NOMO-1 treated with dmso at 0.1 percent for 144 hours (cell line): ENCODE measurements around the gene BAIAP3.
"Not testable (repeated sequence)": the region's sequence is repeated elsewhere in the genome, so short reads cannot be mapped to it uniquely, and the experiment has no call there.

Experiments used
- DNase-seq: peaks from one replicate; lab custom pipeline; 2025; ENCODE audit not compliant: unreplicated experiment; lab: John Stamatoyannopoulos, UW

The BAIAP3 gene, protein sequence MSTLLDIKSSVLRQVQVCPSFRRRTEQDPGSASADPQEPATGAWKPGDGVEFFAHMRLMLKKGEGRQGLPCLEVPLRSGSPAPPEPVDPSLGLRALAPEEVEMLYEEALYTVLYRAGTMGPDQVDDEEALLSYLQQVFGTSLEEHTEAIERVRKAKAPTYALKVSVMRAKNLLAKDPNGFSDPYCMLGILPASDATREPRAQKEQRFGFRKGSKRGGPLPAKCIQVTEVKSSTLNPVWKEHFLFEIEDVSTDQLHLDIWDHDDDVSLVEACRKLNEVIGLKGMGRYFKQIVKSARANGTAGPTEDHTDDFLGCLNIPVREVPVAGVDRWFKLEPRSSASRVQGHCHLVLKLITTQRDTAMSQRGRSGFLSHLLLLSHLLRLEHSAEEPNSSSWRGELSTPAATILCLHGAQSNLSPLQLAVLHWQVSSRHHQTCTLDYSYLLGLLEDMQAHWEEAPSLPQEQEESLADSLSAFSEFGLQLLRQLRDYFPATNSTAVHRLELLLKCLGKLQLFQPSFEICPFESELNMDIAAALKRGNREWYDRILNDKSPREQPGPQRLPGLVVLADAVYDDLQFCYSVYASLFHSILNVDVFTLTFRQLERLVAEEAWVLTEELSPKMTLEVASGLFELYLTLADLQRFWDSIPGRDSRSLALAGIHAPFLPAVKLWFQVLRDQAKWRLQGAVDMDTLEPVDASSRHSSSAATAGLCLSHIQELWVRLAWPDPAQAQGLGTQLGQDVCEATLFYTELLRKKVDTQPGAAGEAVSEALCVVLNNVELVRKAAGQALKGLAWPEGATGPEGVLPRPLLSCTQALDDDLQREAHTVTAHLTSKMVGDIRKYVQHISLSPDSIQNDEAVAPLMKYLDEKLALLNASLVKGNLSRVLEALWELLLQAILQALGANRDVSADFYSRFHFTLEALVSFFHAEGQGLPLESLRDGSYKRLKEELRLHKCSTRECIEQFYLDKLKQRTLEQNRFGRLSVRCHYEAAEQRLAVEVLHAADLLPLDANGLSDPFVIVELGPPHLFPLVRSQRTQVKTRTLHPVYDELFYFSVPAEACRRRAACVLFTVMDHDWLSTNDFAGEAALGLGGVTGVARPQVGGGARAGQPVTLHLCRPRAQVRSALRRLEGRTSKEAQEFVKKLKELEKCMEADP

GRCh38 chr16:1333149-1333812 is at the start of gene BAIAP3:
BAIAP3 (plus strand) TSS chr16:1333645; CDS start chr16:1338550, 4,905 bp downstream.
- no peak for DNase-seq

- DNase-seq: no peak
Measured at GRCh38 chr16:1283996-1284616, 49.3 kb upstream of the BAIAP3 start.

DNA sequence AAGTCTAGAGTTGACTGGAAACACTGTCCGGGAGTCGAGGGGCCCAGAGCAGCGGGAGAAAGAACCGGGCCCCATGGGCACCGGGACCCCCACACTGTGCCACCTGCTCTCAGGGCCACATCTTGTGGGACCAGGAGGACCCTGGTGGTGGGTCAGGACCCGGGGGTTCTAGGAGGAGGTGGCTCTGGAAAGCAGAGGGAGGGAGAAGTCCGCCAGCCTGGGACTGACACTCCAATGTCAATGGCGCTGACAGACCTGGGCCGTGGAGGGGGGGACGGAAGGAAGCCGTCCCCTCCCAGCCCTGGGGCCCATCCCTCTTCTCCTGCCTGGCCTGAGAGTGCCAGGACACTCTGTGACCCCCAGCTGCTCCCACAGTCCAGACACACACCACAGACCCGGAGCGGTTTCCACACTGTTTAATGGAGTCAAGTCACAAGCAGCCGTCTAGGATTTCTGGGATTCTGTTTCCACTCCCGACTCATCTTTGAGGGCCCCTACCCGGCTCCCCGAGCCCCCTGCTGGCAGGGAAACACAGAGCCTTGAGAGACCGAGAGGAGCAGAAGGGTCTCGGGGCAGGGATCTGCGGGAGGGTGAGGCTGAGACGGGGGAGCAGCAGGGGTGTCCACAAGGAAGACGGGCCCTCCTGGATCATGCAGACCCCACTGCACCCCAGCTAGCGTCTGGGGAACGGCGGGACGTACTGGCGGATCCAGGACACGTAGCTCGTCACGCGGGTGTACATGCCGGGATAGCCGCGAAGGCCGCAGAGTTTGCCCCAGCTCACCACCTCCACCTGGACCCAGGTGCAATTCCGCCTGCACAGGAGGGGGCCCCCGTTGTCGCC is 47.6 kb upstream of the BAIAP3 start:
- DNase-seq: no peak

DNA sequence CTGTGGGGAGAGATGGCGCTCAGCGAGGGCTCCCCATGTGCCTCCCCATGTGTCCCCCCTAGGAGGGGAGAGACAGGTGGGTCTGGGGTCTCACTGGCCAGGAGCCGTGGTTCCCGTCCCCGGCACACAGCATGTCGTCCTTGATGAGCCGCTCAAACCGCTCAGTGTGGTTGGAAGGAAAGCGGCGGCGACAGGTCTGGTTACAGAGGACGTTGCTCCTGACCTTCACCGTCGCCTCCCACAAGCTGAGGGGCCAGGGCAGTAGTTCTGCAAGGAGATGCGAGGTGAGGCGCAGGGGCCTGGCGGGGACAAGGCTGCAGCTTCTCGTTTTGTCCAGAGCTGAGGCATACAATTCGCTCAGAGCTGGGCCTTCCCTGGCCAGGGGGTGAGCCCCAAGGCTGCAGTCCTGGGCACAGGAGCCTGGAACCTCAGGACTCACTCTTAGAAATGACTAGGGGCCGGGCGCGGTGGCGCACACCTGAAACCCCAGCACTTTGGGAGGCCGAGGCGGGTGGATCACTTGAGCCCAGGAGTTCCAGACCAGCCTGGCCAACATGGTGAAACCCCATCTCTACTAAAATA is 46.8 kb upstream of the BAIAP3 start:
- DNase-seq: no peak

GRCh38 chr16:1287982-1288670 is 45.3 kb upstream of the BAIAP3 start:
- DNase-seq: no peak

DNA sequence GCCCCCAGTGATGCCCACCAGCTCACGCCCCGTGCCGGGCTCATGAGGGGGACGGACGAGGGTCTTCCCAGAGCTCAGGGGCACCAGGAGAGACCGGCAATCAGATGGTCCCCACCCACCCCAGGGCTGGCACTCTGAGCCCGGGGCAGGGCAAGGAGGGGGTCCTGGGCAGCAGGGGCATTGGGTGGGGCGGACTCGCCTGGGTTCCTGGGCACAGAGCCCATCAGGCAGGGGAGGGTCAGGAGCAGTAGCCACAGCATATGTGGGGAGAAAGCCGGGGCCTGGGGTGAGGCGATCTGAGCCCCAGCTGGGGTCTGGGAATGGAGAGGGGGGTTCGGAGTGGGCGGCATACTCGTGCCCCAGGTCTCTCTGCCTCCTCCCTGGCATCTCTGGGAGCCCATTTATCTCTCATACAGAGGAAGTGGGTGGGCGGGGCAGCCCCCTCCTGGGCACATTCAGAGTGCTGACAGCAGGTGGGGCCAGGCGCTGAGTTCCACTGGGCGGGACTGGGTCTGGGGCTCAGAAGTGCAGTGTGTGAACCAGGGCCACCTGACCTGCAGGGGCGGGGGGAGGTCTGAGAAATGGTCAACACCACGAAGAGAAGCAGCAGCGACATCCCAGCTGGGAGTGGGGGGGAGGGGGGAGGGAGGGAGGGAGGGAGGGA is 44.5 kb upstream of the BAIAP3 start:
- no peak for DNase-seq

GRCh38 chr16:1289477-1289866 is 44.0 kb upstream of the BAIAP3 start:
- DNase-seq: no peak

DNA sequence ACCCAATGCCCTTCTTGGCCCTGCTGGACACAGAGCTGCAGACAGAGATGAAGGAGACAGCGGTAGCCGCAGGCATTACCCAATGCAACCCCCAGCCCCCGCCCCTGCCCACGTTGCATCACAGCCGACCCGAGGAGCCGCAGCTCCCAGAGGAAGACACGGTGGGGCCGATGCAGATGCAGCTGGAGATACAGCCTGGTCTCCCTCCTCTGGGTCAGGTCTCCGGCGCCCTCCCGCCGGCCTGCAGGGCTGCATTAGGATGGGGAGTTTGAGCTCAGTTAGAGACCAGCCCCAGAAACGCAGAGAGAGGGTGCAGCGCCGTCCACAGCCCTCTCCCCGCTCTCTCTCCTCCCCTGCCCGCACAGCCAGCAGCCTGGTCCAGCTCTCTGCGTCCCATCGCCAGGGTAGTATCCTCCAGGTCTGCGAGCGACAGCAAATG is 43.4 kb upstream of the BAIAP3 start:
- peak; percentile 21 for DNase-seq

DNA sequence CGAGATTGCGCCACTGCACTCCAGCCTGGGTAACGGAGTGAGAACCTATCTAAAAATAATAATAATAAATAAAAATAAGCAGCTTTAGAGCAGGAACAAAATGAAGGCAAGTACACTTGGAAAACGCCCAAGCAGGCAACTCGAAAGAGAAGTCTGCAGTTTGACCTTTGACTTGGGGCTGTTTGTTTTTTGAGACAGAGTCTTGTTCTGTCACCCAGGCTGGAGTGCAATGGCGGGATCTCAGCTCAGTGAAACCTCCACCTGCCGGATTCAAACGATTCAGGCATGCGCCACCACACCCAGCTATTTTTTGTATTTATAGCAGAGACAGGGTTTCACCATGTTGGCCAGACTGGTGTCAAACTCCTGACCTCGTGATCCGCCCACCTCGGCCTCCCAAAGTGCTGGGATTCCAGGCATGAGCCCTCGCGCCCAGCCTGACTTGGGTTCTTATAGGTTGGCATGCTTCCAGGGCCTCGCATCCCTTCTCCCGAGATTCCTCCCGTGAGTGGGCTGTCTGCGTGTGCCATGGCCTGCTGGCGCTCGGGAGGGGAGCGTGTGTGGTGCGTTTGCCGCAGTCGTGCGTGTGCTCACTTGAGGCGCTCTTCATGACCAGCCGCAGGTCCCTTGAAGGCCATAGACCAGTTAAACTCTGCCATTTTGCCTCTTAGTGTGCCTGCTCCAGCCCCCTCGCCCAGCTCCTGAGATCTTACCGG is 42.4 kb upstream of the BAIAP3 start:
- no peak for DNase-seq

GRCh38 chr16:1291576-1291974 is 41.9 kb upstream of the BAIAP3 start:
- no peak for DNase-seq

DNA sequence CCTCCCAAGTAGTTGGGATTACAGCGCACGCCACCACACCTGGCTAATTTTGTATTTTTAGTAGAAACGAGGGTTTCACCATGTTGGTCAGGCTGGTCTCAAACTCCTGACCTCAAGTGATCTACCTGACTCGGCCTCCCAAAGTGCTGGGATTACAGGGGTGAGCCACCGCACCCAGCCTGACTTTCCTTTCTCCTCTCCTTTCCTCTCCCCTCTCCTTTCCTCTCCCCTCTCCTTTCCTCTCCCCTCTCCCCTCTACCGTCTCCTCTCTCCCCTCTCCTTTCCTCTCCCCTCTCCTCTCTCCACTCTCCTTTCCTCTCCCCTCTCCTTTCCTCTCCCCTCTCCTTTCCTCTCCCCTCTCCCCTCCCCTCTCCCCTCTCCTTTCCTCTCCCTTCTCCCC is 41.2 kb upstream of the BAIAP3 start:
- not testable (repeated sequence) for DNase-seq

DNA sequence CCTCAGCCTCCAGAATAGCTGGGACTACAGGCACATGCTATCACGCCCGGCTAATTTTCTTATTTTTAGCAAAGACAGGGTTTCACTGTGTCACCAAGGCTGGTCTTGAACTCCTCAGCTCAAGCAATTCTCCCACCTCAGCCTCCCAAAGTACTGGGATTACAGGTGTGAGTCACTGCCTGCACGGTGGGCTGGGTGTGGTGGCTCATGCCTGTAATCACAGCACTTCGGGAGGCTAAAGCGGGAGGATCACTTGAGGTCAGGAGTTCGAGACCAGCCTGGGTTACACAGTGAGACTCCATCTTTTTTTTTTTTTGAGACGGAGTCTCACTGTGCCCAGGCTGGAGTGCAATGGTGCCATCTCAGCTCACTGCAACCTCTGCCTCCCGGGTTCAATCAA is 40.6 kb upstream of the BAIAP3 start:
- DNase-seq: not testable (repeated sequence)

DNA sequence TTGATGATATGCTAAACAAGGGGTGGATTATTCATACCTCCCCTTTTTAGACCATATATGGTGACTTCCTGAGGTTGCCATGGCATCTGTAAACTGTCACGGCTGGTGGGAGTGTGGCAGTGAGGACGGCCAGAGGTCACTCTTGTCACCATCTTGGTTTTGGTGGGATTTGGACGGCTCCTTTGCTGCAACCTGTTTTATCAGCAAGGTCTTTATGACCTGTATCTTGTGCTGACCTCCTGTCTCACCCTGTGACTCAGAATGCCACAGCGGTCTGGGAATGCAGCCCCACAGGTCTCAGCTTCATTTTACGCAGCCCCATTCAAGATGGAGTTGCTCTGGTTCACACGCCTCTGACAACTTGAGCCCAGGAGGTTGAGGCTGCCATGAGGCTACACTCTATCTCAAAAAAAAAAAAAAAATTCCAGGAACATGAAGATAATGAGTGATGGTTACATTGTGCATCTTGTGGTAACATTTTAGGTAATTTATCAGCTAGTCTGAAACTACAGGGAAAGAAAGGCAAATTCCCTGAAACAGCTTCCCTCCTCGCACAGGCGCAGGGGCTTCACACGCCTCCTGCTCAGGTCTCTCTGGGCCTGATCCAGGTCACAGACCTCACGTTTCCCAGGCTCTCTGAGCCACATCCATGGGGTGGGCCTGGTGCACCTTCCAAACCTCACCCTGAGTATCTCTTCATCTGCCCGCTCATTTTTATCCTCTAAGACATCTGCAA is 39.4 kb upstream of the BAIAP3 start:
- no peak for DNase-seq

DNA sequence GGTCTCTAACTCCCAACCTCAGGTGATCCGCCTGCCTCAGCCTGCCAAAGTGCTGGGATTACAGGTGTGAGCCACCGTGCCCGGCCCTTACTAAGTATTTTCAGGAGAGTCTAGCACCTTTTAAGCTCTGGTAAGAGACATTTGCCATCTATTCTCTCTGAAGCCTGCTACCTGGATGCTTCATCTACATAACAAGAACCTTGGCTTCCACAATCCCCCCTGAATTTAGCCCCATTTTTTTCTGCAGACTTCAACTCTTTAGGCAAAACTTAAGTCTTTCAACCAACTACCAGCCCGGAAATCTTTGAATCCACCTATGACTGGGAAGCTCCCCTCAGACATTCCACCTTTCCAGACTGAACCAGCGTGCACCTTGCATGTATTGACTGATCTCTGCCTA is 38.0 kb upstream of the BAIAP3 start:
- no peak for DNase-seq

GRCh38 chr16:1296688-1297017 is 36.8 kb upstream of the BAIAP3 start:
- DNase-seq: not testable (repeated sequence)

GRCh38 chr16:1297018-1297696 is 36.3 kb upstream of the BAIAP3 start:
- DNase-seq: no peak
